Type B pancreatic cell (in vitro differentiated cells): ENCODE results near the gene ARHGAP9. TPM values are rescaled to one million over a fixed set of nuclear protein-coding genes. Genes with fewer than 3 reads are reported as not detected.

Experiments used
- DNase-seq: peaks from one replicate; pipeline ENCODE4 v3.0.0; 2021; ENCODE audit warnings: mixed read lengths; ENCODE audit not compliant: unreplicated experiment; ENCODE audit errors: extremely low spot score
- H3K27ac Mint-ChIP-seq: 2 replicates; pipeline ENCODE4 v1.8.0; 2021; ENCODE audit warnings: mild to moderate bottlenecking, mixed read lengths
- H3K27me3 Mint-ChIP-seq: 2 replicates; pipeline ENCODE4 v1.8.0; 2021; ENCODE audit warnings: mixed read lengths
- H3K36me3 Mint-ChIP-seq: 2 replicates; pipeline ENCODE4 v1.8.0; 2021; ENCODE audit warnings: mixed read lengths
- H3K4me1 Mint-ChIP-seq: one replicate; pipeline ENCODE4 v1.8.0; 2021; ENCODE audit warnings: mixed read lengths; ENCODE audit not compliant: unreplicated experiment
- H3K4me3 Mint-ChIP-seq: 2 replicates; pipeline ENCODE4 v1.8.0; 2021; ENCODE audit warnings: mild to moderate bottlenecking, mixed read lengths
- H3K9me3 Mint-ChIP-seq: 2 replicates; pipeline ENCODE4 v1.8.0; 2021; ENCODE audit warnings: mixed read lengths
- CTCF ChIP-seq: fragments of 200-600 bp; sonication (generic); conservative IDR thresholded peaks from 2 replicates; pipeline ENCODE4 v1.5.0; 2021; ENCODE audit warnings: antibody characterized with exemption, mild to moderate bottlenecking
- total RNA-seq: library from RNA; stranded (reverse); gene quantifications from 2 replicates; pipeline ENCODE4 v1.2.1, GENCODE V29; 2021; ENCODE audit warnings: low replicate concordance

Gene ARHGAP9
- total RNA-seq, 1 donor from 2014 or later = 1.8 TPM

DNA sequence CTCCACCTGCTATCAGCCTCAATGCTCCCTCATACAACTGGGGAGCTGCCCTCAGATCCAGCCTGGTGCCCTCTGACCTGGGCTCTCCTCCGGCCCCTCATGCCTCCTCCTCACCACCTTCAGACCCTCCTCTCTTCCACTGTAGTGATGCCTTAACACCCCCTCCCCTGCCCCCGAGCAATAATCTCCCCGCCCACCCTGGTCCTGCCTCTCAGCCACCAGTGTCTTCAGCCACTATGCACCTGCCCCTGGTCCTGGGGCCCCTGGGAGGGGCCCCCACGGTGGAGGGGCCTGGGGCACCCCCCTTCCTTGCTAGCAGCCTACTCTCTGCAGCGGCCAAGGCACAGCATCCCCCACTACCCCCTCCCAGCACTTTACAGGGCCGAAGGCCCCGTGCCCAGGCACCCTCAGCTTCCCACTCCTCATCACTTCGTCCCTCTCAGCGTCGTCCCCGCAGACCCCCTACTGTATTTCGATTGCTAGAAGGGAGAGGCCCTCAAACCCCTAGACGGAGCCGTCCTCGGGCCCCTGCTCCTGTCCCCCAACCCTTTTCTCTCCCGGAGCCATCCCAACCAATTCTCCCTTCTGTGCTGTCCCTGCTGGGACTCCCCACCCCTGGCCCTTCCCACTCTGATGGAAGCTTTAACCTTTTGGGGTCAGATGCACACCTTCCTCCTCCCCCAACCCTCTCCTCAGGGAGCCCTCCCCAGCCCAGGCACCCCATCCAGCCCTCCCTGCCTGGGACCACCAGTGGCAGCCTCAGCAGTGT lies 46.1 kb upstream of the ARHGAP9 start:
- no peak overlapping the region for H3K4me3 Mint-ChIP-seq
- DNase-seq = no peak
- H3K27ac Mint-ChIP-seq = no peak overlapping the region
- no peak for TF ChIP-seq CTCF
- no peaks in the 10 kb centered on the region for H3K9me3 Mint-ChIP-seq
- peaks cover 12% of the 10 kb centered on the region for H3K36me3 Mint-ChIP-seq
- no peaks in the 10 kb centered on the region for H3K27me3 Mint-ChIP-seq
- peaks cover 39% of the 10 kb centered on the region for H3K4me1 Mint-ChIP-seq

- TF ChIP-seq CTCF = no peak
- DNase-seq = no peak
- Mint-ChIP-seq H3K36me3 (peaks cover 10% of the 10 kb centered on the region), H3K9me3 (no peaks in the 10 kb centered on the region), H3K4me1 (peaks cover 37% of the 10 kb centered on the region), H3K27me3 (no peaks in the 10 kb centered on the region), H3K27ac (peak overlapping the region; percentile 80), H3K4me3 (peak overlapping the region; percentile 98)
Observed at GRCh38 chr12:57524814-57525614, 45.3 kb upstream of the ARHGAP9 start.

DNA sequence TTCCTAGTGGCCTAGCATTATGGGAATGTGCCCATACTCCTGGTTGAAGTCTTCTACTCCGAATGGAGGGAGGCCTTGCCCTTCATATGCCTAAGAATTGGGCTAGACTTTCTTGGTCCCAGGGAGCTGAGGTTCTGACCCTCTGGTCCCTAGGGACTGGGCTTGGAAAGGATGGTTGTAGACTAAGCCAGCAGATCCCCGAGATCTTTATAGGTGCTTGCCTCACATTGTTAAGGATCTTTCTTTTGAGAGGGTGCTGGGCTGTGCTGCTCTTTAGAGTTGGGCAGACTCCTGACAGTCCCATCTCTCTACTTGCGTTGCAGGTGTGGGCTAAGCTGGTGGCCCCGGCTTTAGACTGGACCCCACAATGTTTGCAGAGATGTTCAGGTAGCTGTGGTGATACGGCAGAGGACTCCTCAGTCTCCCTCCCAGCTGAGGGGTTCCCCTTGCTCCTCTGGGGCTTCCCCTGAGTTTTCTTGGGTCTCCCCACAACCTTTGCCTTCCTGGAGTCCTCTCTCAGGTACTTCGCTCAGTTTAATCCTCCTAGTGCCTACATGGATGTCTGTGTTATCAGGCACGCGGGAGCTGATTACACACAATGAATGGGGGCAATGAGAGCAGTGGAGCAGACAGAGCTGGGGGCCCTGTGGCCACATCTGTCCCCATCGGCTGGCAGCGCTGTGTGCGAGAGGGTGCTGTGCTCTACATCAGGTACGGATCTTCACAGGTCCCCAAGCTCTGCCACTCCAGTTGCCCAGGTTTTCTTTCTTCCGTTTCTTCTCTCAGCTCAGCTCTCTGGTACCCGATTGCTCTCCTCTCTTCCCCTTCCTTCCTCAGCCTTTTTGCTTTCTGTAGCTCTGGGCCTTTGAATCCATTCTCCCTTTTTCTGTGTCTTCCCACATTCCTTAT lies 44.3 kb upstream of the ARHGAP9 start:
- Mint-ChIP-seq H3K27ac (peak overlapping the region; percentile 80), H3K36me3 (peaks cover 8% of the 10 kb centered on the region)
- no peak for DNase-seq

GRCh38 chr12:57522887-57523705 lies 43.4 kb upstream of the ARHGAP9 start:
- DNase-seq = no peak
- TF ChIP-seq CTCF = no peak
- Mint-ChIP-seq H3K27me3 (no peaks in the 10 kb centered on the region), H3K9me3 (no peaks in the 10 kb centered on the region), H3K36me3 (peaks cover 9% of the 10 kb centered on the region), H3K4me1 (peaks cover 43% of the 10 kb centered on the region), H3K27ac (peak overlapping the region; percentile 80), H3K4me3 (peak overlapping the region; percentile 98)

More for the DNA sequence above, 44.3 kb upstream of the ARHGAP9 start:
- peak overlapping the region; percentile 98 for H3K4me3 Mint-ChIP-seq
- peaks cover 35% of the 10 kb centered on the region for H3K4me1 Mint-ChIP-seq
- TF ChIP-seq CTCF = no peak
- no peaks in the 10 kb centered on the region for H3K9me3 Mint-ChIP-seq
- no peaks in the 10 kb centered on the region for H3K27me3 Mint-ChIP-seq
